Measurements from ENCODE around the gene ROCK1. TPM values are rescaled to one million over a fixed set of nuclear protein-coding genes. Genes with fewer than 3 reads are reported as not detected.
A peak's percentile ranks its signal among the peaks of the same experiment; 100 is the strongest.

The ROCK1 gene
- total RNA-seq, 2 donors from 2014 or later, result 35.8 to 36.7 TPM

GRCh38 chr18:21110713-21111345 lies 784 bp downstream of the ROCK1 start:
- intact Hi-C loops (cut with DNase I, micrococcal nuclease), result no loop called here
- DNase-seq, result peak; percentile 45 to 70
- peak; percentile 33 for ATAC-seq

DNA sequence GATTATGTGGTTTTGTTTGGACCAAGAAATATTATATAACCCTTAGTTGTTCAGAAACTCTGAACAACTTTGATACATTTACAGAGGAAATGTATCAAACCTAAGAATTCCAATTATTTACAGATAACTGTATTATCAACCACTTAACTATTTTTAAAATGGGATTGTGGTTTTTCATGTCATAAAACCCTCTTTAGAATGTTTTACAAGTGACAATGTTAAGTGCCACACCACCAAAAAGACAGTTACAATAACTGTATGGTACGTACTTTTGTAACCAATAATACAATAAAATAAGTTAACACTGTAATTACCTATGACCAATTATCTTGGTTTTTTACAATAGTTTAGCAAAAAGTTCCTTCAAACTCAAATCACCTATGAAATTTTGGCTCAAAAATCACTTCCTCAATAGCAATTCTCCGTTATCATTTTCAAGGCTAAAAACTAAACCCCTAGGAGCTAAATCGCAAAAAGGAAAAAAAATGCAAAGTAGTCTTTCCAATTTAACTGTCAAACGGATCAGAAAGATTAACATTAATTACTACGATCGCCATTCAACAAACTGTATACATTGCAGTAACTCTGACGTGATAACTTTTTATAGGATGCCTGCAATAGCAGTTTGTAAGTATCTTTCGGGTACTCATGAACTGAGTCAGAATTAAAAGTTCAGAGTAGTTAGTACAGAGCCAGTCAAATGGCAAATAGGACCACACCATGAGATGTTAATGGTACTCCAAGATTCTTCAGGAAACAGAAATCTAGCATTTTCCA lies 1.5 kb downstream of the ROCK1 start:
- intact Hi-C loops (cut with DNase I, micrococcal nuclease), result no loop called here
- DNase-seq, result no peak
- no peak for ATAC-seq

GRCh38 chr18:21105936-21106335 lies 5.7 kb downstream of the ROCK1 start:
- ATAC-seq (no peak), DNase-seq (no peak)
- intact Hi-C loops (cut with DNase I, micrococcal nuclease), result no loop called here

DNA sequence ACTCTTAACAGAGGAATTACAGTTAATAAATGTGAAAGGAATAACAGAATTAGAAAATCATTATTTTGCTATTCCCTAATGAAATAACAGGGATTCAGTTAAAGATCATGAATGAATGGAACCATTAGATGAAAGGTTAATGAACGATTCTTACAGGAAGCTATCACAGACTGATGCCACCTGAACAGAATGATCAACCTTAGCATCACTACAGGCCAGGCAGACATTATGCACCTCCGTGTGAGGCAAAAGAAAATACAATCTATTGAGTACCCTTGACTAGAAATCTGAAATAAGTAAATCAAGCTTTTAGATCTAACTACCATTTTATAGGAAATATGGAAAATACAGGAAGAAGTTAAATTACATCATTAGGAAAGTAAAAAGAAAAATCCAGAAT lies 10.4 kb downstream of the ROCK1 start:
- ATAC-seq, result no peak
- intact Hi-C loops (cut with DNase I, micrococcal nuclease), result no loop called here

DNA sequence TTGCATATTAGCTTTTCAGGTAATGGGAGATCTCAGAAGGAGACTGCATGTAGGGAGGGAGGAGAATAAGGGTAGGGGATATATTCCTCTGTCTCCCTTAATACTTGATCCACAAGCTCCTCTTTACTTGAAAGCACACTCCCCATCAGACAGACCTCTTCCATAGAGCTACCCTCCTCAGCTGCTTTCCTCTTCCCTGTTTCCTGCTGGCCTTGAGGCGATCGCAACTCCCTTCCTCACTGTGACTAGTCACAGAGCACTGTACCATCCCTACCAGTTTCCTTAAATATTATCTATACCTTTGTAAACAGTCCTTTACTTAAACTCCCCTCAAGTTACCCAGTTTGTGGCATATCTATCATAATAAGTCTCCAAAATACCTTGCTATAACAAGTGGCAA lies 10.9 kb downstream of the ROCK1 start:
- intact Hi-C loops (cut with DNase I, micrococcal nuclease), result no loop called here
- ATAC-seq, result no peak
- no peak for DNase-seq

More for the DNA sequence above, 10.4 kb downstream of the ROCK1 start:
- DNase-seq, result no peak

DNA sequence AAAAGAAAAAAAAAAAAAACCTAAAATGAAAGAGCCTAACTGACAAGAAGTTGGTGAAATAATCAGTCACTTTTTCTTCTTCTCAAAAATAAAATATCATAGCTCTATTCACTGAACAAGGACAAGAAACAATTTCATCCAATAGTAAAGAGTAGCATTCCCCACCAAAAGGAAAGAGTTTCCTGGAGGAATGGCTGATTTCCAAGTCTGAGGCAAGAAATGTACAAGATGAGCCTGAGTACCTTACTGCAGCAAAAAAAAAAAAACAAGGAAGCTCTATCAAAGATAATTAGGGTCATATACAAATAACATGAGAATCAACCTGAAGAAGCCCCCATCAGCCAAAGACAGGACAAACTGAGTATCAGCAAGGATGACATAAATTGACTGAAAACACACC lies 11.5 kb downstream of the ROCK1 start:
- intact Hi-C loops (cut with DNase I, micrococcal nuclease), result no loop called here
- DNase-seq (no peak), ATAC-seq (no peak)

DNA sequence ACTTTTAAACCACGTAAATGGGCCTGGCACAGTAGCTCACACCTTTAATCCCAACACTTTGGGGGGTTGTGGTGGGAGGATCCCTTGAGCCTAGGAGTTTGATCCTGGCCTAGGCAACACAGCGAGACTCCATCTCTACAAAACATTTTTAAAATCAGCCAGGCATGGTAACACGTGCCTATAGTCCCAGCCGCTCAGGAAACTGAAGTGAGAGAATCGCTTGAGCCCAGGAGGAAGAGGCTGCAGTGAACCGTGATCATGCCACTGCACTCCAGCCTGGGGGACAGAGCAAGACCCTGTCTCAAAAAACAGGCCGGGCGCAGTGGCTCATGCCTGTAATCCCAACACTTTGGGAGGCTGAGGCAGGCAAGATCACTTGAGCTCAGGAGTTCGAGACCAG lies 12.2 kb downstream of the ROCK1 start:
- DNase-seq, result no peak
- intact Hi-C loops (cut with DNase I, micrococcal nuclease), result no loop called here
- ATAC-seq, result no peak

DNA sequence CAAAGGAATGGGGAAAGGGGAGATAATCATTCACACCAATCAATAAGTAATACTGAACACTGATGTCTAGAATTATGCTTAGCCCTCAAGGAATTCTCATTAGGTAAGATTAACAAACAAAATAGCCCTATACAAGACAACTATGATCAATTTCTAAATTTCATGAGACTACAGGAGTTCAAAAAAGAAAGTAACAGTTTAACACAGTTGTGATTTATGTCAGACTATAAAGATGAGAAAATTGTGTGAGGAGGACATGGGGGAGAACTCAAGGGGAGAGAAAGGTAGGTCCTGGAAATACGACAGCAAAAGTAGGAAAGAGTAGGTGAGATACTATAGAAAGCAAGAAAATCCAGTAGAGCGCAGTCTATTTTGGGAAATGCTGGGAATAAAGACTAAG lies 14.9 kb downstream of the ROCK1 start:
- ATAC-seq (no peak), DNase-seq (no peak)
- intact Hi-C loops (cut with DNase I, micrococcal nuclease), result no loop called here

DNA sequence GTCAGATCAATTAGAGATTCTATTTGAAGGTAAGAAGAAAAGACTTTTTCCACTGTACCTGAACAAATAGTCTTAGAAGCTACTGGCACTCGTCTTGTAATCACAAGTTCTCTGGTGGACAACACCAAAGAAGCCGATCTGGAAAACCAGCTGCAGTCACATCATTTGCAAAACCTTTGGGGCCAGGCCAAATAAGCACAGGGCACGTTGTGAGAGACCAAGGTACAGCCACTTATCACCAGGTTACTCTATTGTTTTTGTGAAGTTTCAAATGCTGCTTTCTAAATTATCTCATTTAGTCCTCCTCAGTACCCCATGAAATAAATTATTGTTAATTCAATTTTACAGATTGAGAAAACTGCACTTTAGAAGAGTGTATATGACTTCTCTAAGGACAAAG lies 18.5 kb downstream of the ROCK1 start:
- DNase-seq (no peak), ATAC-seq (no peak)
- intact Hi-C loops (cut with DNase I, micrococcal nuclease), result no loop called here

DNA sequence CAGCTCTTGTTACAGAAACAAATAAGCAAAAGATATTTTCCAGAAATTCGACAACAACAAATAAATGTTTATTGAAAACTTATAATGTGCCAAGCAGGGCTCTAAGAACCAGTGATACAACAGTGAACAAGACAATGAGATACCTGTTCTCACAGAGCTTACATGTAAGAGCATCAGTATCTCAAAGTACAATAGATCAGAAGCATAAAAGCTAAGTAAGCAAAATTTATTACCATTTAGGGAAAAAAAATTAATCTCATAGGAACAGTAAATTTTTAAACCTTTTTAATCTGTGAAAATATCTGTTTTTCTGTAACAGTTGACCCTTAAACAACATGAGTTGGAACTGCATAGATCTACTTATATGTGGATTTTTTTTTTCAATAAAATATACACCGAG lies 20.9 kb downstream of the ROCK1 start:
- DNase-seq, result no peak
- intact Hi-C loops (cut with DNase I, micrococcal nuclease), result no loop called here
- peak; percentile 50 for ATAC-seq

- DNase-seq, result no peak
- no peak for ATAC-seq
- intact Hi-C loops (cut with DNase I, micrococcal nuclease), result no loop called here
Measured at GRCh38 chr18:21085579-21086166, 25.9 kb downstream of the ROCK1 start.

DNA sequence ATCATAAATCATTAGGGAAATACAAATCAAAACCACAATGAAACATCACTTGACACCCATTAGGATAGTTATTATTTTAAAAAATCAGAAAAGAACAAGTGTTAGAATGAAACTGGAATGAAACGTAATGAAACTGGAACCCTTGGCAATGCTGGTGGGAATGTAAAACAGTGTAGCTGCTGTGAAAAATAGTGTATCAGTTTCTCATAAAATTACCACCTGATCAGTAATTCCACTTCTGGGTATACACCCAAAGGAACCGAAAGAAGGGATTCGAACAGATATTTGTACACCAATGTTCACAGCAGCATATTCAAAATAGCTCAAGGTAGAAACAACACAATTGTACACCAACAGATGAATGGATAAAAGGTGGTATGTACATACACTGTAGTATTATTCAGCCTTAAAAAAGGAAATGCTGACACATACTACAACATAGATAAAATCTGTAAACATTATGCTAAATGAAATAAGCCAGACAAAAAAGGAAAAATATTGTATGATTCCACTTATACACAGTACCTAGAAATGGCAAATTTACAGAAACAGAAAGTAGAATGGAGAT lies 27.0 kb downstream of the ROCK1 start:
- intact Hi-C loops (cut with DNase I, micrococcal nuclease), result no loop called here
- DNase-seq (no peak), ATAC-seq (no peak)

- intact Hi-C loops (cut with DNase I, micrococcal nuclease), result no loop called here
- no peak for DNase-seq
- no peak for ATAC-seq
Measured at GRCh38 chr18:21083017-21083416, 28.6 kb downstream of the ROCK1 start.

DNA sequence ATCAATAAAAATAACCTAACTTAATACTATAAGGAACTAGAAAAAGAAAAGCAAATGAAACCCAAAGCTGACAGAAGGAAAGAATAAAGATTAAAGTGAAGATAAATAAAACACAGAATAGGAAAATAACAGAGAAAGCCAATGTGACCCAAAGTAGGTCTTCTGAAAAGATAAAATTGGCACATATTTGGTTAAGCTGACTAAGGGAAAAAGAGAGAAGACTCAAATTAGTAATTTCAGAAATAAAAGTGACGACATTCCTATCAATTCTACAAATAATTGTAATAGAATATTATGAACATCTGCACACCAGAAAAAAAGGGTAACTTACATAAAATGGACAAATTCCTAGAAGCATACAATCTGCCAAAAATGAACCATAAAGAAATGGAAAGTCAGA lies 30.2 kb downstream of the ROCK1 start:
- DNase-seq (no peak), ATAC-seq (no peak)
- intact Hi-C loops (cut with DNase I, micrococcal nuclease), result no loop called here

DNA sequence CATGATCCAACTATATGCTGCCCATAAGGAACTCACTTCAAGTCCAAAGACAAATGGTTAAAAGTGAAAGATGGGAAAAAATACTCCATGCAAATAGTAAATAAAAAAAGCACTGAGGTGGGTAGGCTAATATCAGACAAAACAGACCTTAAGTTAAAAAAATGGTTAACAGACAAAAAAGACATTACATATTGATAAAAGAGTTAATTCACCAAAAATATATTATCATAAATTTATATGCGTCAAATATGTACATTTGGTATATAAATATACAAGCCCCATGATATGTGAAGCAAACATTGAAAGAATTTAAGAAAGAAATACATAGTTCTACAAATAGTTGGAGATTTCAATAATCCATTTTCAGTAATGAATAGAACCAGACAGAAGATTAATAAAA lies 31.0 kb downstream of the ROCK1 start:
- no peak for ATAC-seq
- DNase-seq, result no peak
- intact Hi-C loops (cut with DNase I, micrococcal nuclease), result no loop called here

- no peak for ATAC-seq
- no peak for DNase-seq
- intact Hi-C loops (cut with DNase I, micrococcal nuclease), result no loop called here
Measured at GRCh38 chr18:21074336-21075323, 37.0 kb downstream of the ROCK1 start.

DNA sequence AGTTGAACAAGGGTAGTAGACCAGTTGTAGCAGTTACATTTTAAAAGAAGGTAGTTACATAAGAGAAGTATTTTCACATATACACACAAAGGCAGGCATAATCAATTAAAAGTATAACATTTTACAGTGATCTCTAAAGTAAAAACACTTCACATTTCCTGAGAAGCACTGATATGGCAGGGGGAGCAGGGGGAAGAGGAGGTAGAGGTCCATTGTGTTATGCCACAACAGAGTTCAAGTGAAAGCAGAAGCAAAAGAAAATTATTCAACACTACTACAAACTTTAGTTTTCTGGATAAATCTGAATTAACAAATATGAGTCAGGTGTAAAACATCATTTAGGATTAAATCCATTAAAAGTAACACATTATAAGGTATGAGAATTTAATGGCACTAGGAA lies 38.4 kb downstream of the ROCK1 start:
- no peak for DNase-seq
- no peak for ATAC-seq
- intact Hi-C loops (cut with DNase I, micrococcal nuclease), result no loop called here

DNA sequence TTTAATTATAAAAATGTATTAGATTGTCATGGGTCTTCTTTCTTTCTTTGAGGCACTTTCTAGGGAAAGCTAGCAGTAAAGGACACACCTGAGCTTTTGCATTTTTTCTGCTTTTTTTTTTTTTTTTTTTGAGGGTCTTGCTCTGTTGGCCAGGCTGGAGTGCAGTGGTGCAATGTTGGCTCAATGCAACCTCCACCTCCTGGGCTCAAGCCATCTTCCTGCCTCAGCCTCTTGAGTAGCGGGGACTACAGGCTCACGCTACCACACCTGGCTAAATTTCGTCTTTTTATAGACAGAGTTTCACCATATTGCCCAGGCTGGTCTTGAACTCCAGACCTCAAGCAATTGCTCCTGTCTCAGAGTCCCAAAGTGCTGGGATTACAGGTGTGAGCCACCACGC lies 40.5 kb downstream of the ROCK1 start:
- intact Hi-C loops (cut with DNase I, micrococcal nuclease), result no loop called here
- DNase-seq, result no peak
- ATAC-seq, result no peak

- DNase-seq (no peak), ATAC-seq (no peak)
- intact Hi-C loops (cut with DNase I, micrococcal nuclease), result no loop called here
Measured at GRCh38 chr18:21069468-21069867, 42.1 kb downstream of the ROCK1 start.
